Measurements from ENCODE around the gene ZNF385A. TPM values are rescaled to one million over a fixed set of nuclear protein-coding genes. Genes with fewer than 3 reads are reported as not detected.

The ZNF385A gene
- total and polyA plus RNA-seq, 2 experiments from 2014 or later: 10.9 to 21.7 TPM

- peaks cover 4% of the 10 kb centered on the region for H3K27me3 Mint-ChIP-seq (ENCODE audit: insufficient read depth, low read depth, poor library complexity)
- no peak overlapping the region for H3K27ac Mint-ChIP-seq
- ATAC-seq: no peak
- peaks cover 15% of the 10 kb centered on the region for H3F3A ChIP-seq (replicated peaks; ENCODE audit: low read depth)
- H3K4me3 Mint-ChIP-seq: no peak overlapping the region
- peaks cover 30% of the 10 kb centered on the region for H3K4me1 ChIP-seq (ENCODE audit: insufficient read depth)
- no peaks in the 10 kb centered on the region for H3K9me2 ChIP-seq (ENCODE audit: insufficient read depth)
- peaks cover 12% of the 10 kb centered on the region for H3K79me2 ChIP-seq (replicated peaks; ENCODE audit: insufficient read depth)
- no peak overlapping the region for H3K4me3 ChIP-seq
- peaks cover 26% of the 10 kb centered on the region for H3K4me1 Mint-ChIP-seq
- no peak for TF ChIP-seq CREB1 (CRISPR knock-in tag; IDR thresholded peaks at IDR 0.05; ENCODE audit: low read depth)
- no peak for TF ChIP-seq EZH2phosphoT487 (IDR thresholded peaks at IDR 0.05; ENCODE audit: unreplicated experiment)
- no peak for TF ChIP-seq ZNF114 (CRISPR knock-in tag; IDR thresholded peaks at IDR 0.05)
- no peak for TF ChIP-seq EZH2 (IDR thresholded peaks at IDR 0.05; ENCODE audit: low read depth, unreplicated experiment)
- no peak for TF ChIP-seq REST (IDR thresholded peaks at IDR 0.05; ENCODE audit: unreplicated experiment)
- TF ChIP-seq NANOG (IDR thresholded peaks at IDR 0.05; ENCODE audit: borderline replicate concordance): no peak
- H3K27me3 ChIP-seq (ENCODE audit: insufficient read depth): no peaks in the 10 kb centered on the region
- no peak overlapping the region for H3K4me2 ChIP-seq
- H4K20me1 ChIP-seq (replicated peaks; ENCODE audit: insufficient read depth): peaks cover 4% of the 10 kb centered on the region; the same call in 1 of the 2 replicates
- no peak overlapping the region for H2AFZ ChIP-seq
- no peak for DNase-seq (ENCODE audit: low spot score)
- no peaks in the 10 kb centered on the region for H3K9me3 Mint-ChIP-seq
- H3K36me3 Mint-ChIP-seq (ENCODE audit: low read depth): no peaks in the 10 kb centered on the region
- H3K27ac ChIP-seq (ENCODE audit: low read depth): no peak overlapping the region
- no peaks in the 10 kb centered on the region for H3K36me3 ChIP-seq (ENCODE audit: insufficient read depth)
Measured at GRCh38 chr12:54331461-54331860, 53.1 kb downstream of the ZNF385A start.

- Histone ChIP-seq H3K4me1 (ENCODE audit: insufficient read depth) (peaks cover 27% of the 10 kb centered on the region), H3K79me2 (replicated peaks; ENCODE audit: insufficient read depth) (peaks cover 17% of the 10 kb centered on the region), H3F3A (replicated peaks; ENCODE audit: low read depth) (peaks cover 8% of the 10 kb centered on the region), H3K36me3 (ENCODE audit: insufficient read depth) (no peaks in the 10 kb centered on the region), H2AFZ (no peak overlapping the region), H3K9me2 (ENCODE audit: insufficient read depth) (no peaks in the 10 kb centered on the region), H3K4me2 (0 out of 2 replicates have a peak overlapping the region, but pooled peaks have one; percentile 14), H4K20me1 (replicated peaks; ENCODE audit: insufficient read depth) (no peaks in the 10 kb centered on the region), H3K27me3 (ENCODE audit: insufficient read depth) (no peaks in the 10 kb centered on the region), H3K4me3 (no peak overlapping the region), H3K27ac (ENCODE audit: low read depth) (no peak overlapping the region)
- Mint-ChIP-seq H3K4me3 (no peak overlapping the region), H3K9me3 (no peaks in the 10 kb centered on the region), H3K27ac (no peak overlapping the region), H3K36me3 (ENCODE audit: low read depth) (no peaks in the 10 kb centered on the region), H3K4me1 (peaks cover 26% of the 10 kb centered on the region), H3K27me3 (ENCODE audit: insufficient read depth, low read depth, poor library complexity) (peaks cover 4% of the 10 kb centered on the region)
- no peak for ATAC-seq
- DNase-seq (ENCODE audit: low spot score): no peak
- TF ChIP-seq ZNF114 (CRISPR knock-in tag; IDR thresholded peaks at IDR 0.05) (no peak), ZNF331 (CRISPR knock-in tag; IDR thresholded peaks at IDR 0.05; ENCODE audit: low read depth) (no peak), NANOG (IDR thresholded peaks at IDR 0.05; ENCODE audit: borderline replicate concordance) (no peak), STAT1 (IDR thresholded peaks at IDR 0.05; ENCODE audit: unreplicated experiment) (no peak), ETS1 (IDR thresholded peaks at IDR 0.05) (no peak), REST (IDR thresholded peaks at IDR 0.05; ENCODE audit: unreplicated experiment) (no peak), EZH2phosphoT487 (IDR thresholded peaks at IDR 0.05; ENCODE audit: unreplicated experiment) (no peak), EZH2 (IDR thresholded peaks at IDR 0.05; ENCODE audit: low read depth, unreplicated experiment) (no peak), JUNB (IDR thresholded peaks at IDR 0.05; ENCODE audit: unreplicated experiment) (no peak)
Measured at GRCh38 chr12:54330442-54330841, 54.1 kb downstream of the ZNF385A start.
